ENCODE results near the gene TSSK2.
"Not testable (repeated sequence)": the region's sequence is repeated elsewhere in the genome, so short reads cannot be mapped to it uniquely, and the experiment has no call there.

Gene TSSK2

DNA sequence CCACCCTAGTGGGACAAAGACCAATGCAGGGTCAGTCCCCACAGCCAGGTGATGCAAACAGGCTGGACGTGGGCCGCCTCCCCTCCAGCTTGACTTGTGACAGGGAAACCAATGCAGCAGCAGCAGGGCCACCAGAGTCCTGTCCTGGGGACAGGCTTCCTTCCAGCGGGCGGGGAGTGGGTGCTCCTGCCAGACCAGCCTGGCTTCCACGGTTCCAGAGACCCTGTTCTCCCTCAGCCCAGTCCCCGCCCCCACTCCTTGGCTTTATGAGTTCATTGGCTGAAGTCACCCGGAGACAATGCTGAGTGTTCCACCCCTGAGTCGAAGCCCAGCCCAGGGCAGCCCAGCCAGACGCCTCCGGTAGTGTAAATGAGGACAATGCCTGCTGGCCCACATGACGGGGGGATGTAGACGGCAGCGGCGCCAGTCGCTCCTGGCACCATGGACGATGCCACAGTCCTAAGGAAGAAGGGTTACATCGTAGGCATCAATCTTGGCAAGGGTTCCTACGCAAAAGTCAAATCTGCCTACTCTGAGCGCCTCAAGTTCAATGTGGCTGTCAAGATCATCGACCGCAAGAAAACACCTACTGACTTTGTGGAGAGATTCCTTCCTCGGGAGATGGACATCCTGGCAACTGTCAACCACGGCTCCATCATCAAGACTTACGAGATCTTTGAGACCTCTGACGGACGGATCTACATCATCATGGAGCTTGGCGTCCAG lies at the start of gene TSSK2:
Gene TSSK2 (plus strand): TSS at position 350 of the 726 bp plus-strand sequence. CDS start 92 bp downstream, at position 442.
- no peak for DNase-seq

DNA sequence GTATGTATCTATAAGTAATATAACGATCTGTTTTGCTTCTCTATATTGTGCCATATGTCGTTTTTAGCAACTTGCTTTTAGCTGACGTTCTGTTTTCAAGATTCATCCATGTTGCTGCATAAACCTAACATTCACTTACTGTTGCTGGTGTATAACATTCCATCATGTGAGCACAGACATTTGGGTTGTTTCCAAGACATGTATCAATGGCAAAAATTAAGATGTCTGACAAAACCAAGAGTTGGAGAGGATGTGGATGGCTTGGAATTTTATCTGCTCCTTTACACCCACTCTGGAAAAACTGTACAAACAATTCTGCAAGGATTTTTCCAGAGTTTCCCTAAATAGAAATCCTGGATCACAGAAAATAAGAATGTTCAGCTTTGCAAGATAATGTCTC lies 49.8 kb upstream of the TSSK2 start:
- no peak for DNase-seq

DNA sequence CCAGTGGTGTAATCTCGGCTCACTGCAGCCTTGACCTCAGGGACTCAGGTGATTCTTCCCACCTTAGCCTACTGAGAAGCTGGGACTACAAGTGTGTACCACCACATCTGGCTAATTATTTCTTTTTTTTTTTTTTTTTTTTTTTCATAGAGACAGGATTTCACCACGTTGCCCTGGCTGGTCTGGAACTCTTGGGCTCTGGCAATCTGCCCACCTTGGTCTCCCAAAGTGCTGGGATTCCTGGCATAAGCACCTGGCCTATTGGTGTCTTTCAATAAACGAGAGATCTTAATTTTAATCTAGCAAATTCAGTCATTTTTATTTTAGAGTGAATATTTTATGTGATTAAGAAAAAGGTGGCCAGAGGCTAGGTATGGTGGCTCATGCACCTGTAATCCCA lies 49.0 kb upstream of the TSSK2 start:
- DNase-seq: no peak

DNA sequence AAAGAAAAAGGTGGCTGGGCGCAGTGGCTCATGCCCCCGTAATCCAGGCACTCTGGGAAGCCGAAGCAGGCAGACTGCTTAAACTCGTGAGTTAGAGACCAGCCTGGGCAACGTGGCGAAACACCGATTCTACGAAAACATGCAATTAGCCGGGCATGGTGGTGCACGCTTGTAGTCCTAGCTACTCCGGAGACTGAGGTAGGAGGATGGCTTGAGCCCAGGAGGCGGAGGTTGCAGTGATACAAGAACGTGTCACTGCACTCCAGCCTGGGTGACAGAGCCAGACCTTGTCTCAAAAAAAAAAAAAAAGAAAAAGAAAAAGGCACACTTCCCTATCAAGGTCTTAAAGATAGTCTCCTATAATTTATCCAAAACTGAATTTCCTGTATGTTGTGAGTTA lies 48.3 kb upstream of the TSSK2 start:
- DNase-seq: peak; percentile 22

DNA sequence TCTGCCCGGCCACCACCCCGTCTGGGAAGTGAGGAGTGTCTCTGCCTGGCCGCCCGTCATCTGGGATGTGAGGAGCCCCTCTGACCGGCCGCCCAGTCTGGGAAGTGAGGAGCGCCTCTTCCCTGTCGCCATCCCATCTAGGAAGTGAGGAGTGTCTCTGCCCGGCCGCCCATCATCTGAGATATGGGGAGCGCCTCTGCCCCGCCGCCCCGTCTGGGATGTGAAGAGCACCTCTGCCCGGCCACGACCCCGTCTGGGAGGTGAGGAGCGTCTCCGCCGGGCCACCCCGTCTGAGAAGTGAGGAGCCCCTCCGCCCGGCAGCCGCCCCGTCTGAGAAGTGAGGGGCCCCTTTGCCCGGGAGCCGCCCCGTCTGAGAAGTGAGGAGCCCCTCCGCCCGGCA lies 47.0 kb upstream of the TSSK2 start:
- peak; percentile 22 for DNase-seq

DNA sequence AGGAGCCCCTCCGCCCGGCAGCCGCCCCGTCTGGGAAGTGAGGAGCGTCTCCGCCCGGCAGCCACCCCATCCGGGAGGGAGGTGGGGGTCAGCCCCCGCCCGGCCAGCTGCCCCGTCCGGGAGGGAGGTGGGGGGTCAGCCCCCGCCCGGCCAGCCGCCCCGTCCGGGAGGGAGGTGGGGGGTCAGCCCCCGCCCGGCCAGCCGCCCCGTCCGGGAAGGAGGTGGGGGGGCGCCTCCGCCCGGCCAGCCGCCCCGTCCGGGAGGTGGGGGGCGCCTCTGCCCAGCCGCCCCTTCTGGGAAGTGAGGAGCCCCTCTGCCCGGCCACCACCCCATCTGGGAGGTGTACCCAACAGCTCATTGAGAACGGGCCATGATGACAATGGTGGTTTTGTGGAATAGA lies 46.5 kb upstream of the TSSK2 start:
- not testable (repeated sequence) for DNase-seq

DNA sequence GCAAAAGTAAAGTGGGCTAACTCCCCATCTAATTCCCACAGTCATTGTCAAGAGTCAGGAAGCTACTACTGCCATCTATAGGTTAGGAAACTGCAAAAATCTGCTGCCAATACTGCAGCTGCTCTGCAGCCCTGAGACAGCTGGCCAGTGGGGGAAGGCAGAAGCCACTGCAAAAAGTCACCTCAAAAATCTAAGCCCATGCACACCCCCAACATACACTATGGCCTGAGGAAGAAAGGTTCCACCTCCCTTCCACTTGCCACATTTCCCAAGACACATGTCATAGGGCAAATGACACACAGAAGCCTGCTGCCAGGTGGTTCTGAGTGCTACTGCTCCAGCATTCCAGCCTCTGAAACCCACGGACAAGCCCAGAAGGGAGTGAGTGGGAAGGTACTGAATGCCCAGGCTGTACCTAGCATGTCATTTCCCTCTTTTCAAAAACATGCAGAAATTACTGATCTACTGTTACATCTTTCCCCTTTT lies 45.8 kb upstream of the TSSK2 start:
- peak; percentile 38 for DNase-seq

DNA sequence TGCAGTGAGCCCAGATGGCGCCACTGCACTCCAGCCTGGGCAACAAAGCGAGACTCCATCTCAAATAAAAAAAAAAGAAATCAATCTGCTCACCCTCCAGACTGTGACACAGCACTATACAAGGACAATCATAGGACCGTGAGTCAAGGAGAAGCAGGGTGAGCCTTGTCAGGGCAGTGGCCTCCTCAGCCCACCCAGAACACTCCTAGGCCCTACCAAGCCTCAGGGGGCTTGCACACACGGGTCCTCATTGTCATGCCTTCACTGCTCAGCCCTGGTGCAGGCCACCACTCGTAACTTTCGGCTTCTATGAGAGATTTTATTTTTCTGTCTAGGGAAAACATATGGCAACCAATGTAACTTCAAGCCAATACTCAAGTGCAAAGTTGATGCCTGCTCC lies 44.7 kb upstream of the TSSK2 start:
- peak; percentile 3 for DNase-seq

DNA sequence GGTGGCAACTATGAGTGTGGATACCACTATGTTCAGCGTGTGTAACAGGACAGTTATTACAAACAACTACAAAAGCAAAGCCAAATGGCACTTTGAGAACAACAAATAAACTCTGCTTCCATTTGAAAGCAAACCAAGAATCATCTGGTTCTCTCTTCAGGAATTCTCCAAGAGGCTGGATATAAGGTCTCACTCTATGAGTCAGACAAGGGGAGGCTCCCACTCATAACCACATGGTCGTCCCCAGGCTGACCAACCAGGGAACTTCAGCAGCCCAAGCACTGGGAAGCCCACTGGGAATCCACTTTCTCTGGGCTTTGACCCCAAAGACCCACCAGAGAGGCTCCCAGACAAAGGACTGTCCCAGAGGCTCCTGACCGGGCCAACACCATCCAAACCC lies 44.2 kb upstream of the TSSK2 start:
- DNase-seq: peak; percentile 17

DNA sequence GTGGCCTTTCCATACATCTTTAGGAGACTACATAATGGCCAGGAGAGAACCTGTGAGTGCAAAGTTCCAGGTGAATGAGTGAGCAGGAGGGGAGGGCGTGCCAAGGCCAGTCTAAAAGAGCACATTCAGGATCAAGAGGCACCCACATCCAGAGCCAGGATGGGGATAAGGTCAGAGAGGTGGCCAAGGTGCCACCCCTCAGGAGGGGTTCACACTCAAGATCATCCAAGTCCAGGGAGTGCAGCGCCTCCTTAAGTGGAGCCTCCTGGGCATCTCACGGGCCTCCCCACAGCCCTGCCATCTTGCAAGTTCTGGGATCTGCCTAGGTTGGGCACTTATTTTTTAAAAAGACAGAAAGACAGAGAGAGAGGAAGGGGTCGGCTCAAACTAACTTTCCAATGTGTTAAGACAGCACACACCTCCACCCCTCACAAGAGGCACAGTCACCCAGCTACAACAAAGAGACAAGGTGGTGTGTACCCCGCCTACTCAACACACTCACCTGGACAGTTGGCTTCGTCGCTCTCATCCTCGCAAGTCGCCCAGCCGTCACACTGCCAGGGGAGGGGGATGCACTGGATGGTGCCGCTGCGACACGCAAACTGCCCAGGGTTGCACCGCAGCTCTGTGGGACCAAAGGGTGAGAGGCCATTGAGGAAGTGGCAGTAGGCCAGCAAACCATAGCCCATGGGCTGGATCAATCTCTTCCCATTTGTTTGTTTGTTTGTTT lies 42.1 kb upstream of the TSSK2 start:
- DNase-seq: peak; percentile 20

DNA sequence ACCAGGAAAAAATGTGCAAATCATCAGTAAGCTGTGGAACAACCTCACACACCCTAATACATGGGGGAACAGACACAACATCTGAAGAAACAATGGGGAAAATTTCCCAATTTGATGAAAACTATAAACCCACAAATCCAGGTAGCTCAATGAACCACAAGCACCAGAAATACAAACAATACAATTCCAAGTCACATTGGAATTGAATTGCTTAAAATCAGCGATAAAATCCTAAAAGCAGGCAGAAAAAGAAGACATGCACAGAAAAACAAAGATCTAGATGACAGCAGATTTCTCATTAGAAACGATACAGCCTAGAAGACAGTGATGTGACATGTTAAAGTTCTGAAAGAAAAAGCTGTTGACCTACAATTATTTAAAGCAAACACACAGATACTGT lies 40.9 kb upstream of the TSSK2 start:
- no peak for DNase-seq

DNA sequence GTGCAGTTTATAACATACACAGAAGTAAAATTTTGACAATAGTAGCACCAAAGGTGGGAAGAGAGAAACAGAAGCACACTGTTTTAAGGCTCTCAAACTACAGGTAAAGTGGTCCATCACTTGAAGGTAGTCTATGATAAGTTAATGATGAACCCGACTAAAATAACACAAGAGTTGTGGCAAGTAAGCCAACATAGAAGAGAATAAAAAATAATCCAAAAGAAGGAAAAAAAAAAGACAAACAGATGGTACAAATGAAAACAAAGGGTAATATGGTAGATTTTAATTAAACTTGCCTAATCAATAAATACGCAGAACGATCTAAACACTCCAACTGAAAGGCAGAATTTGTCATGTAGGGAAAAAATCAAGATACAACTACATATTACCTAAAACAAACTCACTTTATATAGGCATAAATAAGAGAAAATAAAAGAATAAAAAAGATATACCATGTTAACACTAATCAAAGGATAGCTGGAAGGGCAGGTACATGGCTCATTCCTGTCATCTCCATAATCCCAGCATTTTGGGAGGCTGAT lies 40.5 kb upstream of the TSSK2 start:
- no peak for DNase-seq

DNA sequence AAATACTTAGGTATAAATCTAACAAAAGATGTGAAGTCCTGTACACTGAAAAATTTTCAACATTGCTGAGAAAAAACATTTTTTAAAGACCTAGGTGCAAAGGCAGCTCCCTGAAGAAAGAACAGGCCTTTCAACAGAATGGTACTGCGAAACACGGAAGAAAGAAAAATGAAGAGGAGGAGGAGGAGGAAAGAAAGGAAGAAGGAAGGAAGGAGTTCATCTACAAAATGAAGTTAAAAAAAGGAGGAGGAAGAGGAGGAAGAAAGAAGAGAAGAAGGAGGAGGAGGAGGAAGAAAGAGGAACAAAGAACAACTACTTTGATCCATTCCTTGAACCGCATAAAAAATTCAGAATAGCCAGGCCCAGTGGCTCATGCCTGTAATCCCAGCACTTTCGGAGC lies 38.4 kb upstream of the TSSK2 start:
- DNase-seq: no peak

DNA sequence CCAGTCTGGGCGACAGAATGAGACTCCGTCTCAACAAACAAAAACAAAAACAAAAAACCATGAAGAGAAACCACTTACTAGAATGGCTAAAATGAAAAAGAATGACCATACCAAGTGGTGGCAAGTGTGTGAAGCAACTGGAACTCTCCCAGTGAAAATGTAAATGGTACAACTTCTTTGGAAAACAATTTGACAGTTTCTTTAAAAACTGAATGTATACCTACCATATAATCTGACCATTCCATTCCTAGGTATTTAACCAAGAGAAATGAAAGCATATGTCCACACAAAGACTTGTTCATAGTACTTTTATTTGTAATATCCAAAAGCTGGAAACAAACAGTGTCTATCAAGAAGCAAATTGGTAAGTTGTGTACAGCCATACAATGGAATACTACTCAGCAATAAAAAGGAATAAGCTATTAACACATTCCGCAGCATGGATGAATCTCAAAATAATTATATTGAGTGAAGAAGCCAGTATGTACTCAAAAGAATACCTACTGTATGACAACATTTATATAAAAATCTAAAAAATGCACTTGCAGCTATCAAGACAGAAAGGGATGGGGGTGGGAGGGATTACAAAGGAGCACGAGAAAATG lies 36.6 kb upstream of the TSSK2 start:
- no peak for DNase-seq

DNA sequence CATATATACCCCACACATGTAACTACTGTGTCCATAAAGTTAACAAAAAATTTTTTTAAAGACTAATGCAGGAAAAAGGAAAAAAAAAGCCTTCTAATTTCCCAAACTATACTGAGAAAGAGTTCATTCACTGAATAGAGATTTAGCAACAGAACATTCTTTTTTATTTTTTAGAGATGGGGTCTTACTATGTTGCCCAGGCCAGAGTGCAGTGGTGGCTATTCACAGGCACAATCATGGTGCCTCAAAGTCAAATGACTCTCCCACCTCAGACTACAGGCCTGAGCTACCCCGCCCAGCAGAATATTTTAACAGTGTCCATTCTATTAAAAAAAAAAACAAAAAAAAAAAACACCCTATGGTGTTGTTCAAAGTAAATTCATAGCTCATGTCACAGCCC lies 34.6 kb upstream of the TSSK2 start:
- no peak for DNase-seq

DNA sequence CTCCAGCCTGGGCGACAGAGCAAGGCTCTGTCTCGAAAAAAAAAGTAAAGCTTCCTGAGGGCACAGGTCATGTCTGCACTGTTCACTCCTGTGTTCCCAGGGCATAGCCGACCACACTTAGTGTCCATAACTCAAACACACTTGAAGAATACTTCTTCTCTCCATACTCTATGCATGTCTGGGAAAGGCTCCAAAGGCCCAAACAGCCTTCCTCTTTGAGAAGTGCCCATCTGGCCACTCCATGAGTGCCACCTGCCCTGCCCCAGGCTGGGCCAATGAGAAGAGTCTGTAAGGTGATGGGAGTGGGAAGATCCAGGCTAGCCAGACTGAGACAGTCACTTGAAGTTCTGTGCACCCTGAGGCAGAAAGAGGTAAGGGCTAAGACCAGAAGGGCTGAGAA lies 33.6 kb upstream of the TSSK2 start:
- peak; percentile 20 for DNase-seq

DNA sequence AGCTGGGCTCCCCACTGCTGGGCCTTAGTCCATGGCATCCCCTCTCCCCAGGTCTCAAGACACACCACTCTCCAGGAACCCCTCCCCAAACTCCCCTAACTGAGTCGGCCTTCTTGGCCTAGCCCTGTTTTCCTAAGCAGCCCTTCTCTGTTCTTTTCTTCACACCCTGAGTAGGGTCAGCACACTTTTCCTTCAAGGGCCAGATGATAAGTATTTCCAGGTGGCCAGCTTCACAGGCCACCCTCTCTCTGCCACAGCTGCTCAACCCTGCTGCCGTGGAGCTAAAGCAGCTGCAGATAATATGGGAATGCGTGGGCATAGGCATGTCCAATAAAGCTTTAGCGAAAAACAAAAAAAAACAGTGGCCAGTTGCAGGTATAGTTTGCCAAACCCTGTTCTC lies 33.0 kb upstream of the TSSK2 start:
- peak; percentile 10 for DNase-seq

DNA sequence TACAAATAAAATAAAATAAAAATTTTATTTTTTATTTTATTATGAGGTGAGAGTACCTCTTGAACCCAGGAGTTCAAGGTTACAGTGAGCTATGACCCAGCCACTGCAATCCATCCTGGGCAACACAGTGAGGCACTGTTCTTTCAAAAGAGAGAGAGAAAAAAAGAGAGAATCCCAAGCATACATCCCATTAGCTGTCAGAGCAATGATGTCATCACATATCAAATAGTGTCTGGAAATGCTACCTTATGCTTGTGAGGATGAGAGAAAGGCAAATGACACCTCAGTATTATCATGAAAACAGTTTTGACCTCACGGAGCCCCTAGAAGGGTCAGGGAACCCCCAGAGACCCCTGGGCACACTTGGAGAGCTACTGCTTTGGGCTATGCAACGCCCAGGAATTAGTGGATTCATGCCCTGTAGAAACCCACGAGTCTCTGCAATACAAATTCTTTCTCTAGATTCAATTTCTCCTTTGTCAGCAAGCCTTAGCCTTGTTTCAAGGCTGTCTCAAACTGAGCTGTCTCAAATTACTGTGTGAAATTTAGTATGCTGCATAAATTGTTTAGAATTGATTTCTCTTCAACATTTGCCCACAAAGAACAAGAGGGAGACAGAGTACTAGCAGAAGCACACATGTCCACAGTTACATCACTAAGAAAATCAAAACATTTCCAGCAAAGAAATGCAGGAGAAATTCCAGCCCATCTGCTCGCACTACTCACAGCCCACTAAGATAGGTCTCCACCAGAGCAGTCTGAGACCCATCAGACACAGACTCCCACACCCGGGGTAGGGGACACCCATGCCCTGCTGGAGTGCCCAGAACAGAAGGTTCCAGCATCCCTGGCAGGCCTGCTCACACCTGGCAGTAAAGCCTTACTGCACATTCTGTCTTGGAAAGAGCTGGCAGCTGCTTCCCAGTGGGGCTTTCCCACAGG lies 27.0 kb upstream of the TSSK2 start:
- no peak for DNase-seq

DNA sequence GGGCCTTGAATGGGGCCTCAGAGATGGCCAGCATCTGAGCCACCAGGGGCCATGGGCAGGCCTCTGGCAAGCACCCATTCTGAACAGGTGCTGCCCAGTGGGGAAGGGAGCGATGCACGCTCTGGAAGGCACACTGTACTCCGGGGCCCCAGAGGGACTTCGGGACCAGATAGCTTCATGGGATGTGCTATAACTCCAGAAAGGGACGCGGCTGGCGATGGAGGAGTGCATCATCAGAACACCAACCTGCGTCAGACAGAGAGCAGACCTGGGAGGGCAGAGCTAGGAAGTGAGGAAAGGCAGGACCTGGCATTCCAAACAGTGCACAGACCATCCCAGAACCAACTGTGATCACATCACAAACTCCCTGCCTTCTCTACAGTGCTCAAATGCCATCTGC lies 25.7 kb upstream of the TSSK2 start:
- no peak for DNase-seq

DNA sequence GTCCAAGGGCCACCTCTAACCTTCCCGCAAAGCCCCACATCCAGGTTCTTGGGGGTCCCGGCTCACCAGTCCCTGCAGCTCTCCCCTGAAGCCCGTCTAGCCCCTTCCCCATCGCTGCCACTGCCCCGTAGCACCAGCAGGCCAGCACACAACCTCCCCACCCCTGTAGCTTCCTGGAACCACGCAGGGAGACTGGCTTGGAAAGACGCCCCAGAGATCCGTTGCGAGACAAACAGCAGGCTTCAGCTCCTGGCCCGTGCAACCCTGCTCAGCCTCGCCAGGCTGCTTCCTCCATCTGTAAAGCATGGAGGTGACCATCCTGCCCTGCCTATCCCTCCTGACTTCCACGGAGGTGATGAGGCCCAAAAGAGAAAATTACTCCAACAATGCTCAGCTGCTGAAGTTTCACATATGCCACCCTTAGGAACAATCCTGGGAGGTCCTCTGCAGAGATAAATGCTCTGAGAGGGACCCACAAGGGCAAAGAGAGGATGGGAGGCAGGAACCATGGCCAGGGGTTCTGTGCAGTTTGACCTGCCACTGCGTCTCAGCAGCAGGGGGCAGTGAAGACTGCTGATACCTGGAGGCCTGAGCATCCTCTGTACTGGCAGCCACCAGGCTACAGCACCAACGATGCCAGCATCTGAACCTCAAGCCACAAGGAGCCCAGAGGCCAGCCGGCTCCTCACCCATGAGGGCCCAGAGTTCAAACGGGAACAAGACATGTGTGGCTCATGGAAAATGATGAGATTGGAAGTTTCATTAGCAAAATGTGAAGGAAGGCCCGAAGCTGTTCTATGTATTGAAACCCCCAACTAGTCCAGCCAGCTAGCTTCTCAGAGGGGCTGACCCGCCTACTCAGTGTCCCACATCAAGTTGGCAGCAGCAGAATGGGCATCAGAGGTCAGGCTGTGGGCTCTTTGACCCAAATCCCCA lies 25.0 kb upstream of the TSSK2 start:
- DNase-seq: no peak

Measured in activated CD8-positive, alpha-beta memory T cell treated with anti-CD3 and anti-CD28 coated beads, Interleukin-2, amount 50 U/mL, for 48 hours (primary cell).